KOPT-K1 (cell line): Measurements from ENCODE around the gene HK1.

Experiments used
- H3K27ac ChIP-seq: fragments of 200-600 bp; sonication (generic); 2 replicates; pipeline ENCODE4 v1.5.1; 2016; ENCODE audit warnings: antibody characterized with exemption, mild to moderate bottlenecking, low read depth, low read length; ENCODE audit not compliant: poor library complexity, severe bottlenecking
- H3K36me3 ChIP-seq: fragments of 200-600 bp; sonication (generic); 2 replicates; pipeline ENCODE4 v1.5.1; 2017; ENCODE audit warnings: antibody characterized with exemption, mild to moderate bottlenecking, low read length, moderate library complexity; ENCODE audit not compliant: insufficient read depth
- H3K9me3 ChIP-seq: fragments of 200-600 bp; sonication (generic); 2 replicates; pipeline ENCODE4 v1.5.1; 2017; ENCODE audit warnings: antibody characterized with exemption, low read length, mild to moderate bottlenecking; ENCODE audit not compliant: insufficient read depth, poor library complexity, severe bottlenecking

The HK1 gene

DNA sequence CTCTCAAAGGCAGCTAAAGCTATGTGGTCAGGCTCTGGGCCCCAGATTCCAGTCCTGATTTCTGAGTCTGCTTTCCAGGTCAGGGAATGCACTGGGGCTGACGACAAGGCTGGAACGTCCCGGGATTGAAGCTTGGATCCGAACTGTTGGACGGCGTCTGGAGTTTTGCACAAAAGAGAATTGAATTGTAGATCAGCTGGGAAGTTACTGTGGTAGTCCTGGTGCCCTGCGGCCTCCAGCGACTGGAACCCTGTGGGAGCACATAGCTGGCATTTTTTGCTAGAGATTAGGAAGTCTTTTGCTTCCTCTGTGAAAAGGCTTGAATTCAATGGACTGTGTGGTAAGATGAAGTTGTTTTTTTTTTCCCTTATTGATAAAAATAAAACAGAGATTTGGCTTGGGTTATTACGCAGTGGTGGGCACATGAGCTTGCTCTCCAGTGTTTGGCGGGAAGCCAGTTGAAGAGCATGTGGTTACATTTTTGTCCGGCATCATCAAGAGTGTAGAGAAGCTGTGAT lies at the start of gene HK1:
Gene HK1, plus strand, starts transcription at position 51 of the 518 bp plus-strand sequence.
- no peaks in the 10 kb centered on the region for H3K36me3 ChIP-seq
- H3K9me3 ChIP-seq: no peaks in the 10 kb centered on the region
- H3K27ac ChIP-seq: no peak within 1 kb of the TSS

DNA sequence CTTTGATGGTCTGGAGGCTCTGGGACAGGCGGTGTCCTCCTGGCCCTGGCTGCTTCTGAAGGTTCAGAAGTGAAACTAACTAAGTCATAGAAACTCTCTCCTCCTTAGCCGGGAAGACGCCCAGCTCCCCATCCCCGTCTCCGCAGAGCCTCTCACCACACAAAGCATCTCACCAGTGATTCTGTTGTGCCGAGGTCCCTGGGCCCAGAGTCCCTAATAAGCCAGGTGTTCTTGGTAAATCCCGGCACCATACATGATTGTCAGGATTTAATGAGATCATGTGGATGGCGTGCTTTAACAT lies 48.7 kb upstream of the HK1 start:
- Histone ChIP-seq H3K36me3 (no peaks in the 10 kb centered on the region), H3K9me3 (no peaks in the 10 kb centered on the region), H3K27ac (peak overlapping the region; percentile 74)

DNA sequence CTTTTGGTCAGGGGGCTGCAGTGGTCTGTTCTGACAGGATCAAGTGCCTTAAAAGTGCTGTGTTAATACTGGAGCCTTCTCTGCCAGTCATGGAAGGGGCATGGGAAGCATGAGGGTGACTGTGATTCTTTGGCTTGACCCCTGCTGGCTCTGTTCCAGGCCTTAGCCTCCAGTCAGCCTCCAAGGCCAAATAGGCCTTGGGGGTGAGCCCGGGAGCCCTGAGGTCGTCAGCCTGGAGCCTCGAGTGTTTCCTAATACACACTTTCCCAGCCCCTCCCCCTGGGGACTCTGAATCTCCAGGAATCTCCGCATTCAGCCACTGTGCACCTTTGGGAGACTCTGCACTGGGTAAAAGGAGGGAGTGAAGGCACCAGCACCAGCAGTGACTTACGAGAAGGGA lies 48.2 kb upstream of the HK1 start:
- no peak overlapping the region for H3K27ac ChIP-seq
- no peaks in the 10 kb centered on the region for H3K9me3 ChIP-seq
- H3K36me3 ChIP-seq: no peaks in the 10 kb centered on the region

- Histone ChIP-seq H3K36me3 (no peaks in the 10 kb centered on the region), H3K9me3 (no peaks in the 10 kb centered on the region), H3K27ac (no peak overlapping the region)
Measured at GRCh38 chr10:69232252-69232651, 46.0 kb upstream of the HK1 start.

DNA sequence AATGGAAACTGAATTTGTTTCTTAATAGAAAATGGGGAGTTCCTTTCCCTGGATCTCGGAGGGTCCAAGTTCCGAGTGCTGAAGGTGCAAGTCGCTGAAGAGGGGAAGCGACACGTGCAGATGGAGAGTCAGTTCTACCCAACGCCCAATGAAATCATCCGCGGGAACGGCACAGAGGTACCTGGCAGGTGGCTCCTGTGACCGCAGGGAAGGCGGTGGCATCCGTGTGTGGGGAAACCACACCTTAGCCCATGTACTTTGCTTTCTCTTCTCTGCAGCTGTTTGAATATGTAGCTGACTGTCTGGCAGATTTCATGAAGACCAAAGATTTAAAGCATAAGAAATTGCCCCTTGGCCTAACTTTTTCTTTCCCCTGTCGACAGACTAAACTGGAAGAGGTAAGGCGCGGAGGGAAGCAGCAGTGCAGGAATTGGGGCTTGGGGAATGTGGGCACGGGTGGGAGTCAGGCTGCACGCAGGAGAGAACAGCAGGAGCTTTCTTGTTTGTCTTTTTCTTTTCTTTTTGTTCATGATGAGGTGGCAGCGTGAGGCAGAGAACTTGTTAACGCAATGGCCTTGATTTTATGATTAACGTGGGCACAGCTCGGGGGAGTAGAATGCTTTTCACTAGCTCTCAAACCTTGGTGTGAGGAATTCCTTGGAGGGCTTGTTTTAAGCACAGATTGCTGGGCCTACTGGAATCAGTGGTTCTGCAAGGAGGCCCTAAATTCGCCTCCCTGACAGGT lies 45.4 kb upstream of the HK1 start:
- H3K9me3 ChIP-seq: no peaks in the 10 kb centered on the region
- peak overlapping the region; percentile 45 for H3K27ac ChIP-seq
- H3K36me3 ChIP-seq: no peaks in the 10 kb centered on the region

GRCh38 chr10:69234447-69234846 lies 43.8 kb upstream of the HK1 start:
- H3K36me3 ChIP-seq: no peaks in the 10 kb centered on the region
- H3K27ac ChIP-seq: no peak overlapping the region
- no peaks in the 10 kb centered on the region for H3K9me3 ChIP-seq

DNA sequence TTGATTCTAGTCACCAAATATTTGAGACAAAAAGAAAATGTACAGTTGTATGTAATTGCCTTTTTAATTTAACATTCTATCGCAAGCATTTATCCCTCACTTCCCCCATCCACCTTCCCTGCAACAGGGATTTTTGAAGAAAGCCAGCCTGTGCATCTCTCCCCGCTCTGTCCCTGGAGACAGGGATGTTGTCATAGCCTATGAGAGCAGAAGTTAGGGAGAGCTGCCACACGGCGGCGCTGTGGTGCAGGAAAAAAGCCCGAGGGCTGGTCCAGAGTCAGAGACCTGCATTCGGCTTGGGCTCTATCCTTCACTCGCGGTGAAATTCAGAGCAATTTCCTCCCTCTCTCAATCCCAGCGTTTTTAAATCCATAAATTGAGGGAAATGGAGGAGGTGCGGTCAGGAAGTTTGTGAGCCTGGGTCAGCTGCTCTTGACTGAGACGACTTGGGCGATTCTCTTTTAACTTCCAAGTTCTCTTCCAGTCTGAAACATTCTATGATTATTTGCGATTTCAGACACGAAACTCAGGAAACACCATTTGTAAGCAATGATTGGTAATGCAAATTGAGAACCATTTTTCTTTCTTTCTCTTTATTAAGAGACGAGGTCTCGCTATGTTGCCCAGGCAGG lies 40.7 kb upstream of the HK1 start:
- Histone ChIP-seq H3K27ac (no peak overlapping the region), H3K9me3 (no peaks in the 10 kb centered on the region), H3K36me3 (no peaks in the 10 kb centered on the region)

- Histone ChIP-seq H3K36me3 (no peaks in the 10 kb centered on the region), H3K27ac (no peak overlapping the region), H3K9me3 (no peaks in the 10 kb centered on the region)
Measured at GRCh38 chr10:69239136-69239535, 39.2 kb upstream of the HK1 start.

DNA sequence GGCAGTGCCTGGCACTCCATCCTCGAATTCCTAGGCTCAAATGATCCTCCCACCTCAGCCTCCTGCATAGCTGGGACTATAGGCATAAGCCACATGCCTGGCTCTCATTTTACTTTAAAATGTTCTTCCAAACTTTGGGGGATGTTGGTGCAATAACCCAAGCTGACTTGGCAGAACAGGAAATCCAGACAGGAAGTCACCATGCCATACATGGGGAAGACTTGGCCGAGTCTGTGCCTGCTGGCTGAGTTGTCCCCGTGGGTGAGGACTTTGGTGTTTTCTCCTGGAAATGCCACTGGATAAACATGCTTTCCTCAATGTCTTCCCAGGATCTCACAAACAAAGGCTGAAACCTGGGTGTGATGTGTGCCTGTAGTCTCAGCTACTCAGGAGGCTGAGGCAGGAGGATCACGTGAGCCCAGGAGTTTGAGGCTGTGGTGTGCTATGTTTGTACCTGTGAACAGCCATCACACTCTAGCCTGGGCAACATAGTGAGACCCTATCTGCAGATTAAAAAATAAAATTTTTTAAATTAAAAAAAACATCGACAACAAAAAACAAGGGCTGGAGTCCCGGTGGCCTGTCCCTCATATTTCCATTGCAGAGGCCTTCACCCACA lies 38.4 kb upstream of the HK1 start:
- Histone ChIP-seq H3K27ac (no peak overlapping the region), H3K9me3 (no peaks in the 10 kb centered on the region), H3K36me3 (no peaks in the 10 kb centered on the region)

GRCh38 chr10:69240455-69240854 lies 37.8 kb upstream of the HK1 start:
- no peak overlapping the region for H3K27ac ChIP-seq
- no peaks in the 10 kb centered on the region for H3K36me3 ChIP-seq
- no peaks in the 10 kb centered on the region for H3K9me3 ChIP-seq

DNA sequence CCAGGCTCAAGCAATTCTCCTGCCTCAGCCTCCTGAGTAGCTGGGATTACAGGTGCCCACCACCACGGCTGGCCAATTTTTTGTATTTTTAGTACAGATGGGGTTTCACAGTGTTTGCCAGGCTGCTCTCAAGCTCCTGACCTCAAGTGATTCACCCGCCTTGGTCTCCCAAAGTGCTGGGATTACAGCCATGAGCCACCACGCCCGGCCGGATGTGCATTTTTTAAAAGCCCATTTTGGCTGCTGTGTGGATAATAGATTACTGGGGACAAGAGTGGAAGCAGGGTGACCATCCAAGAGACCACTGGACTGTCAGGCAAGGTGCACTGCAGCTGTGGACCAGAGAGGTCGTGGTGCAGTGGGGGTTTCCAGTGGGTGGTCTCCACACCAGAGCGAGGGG lies 36.7 kb upstream of the HK1 start:
- Histone ChIP-seq H3K27ac (no peak overlapping the region), H3K9me3 (no peaks in the 10 kb centered on the region), H3K36me3 (no peaks in the 10 kb centered on the region)

DNA sequence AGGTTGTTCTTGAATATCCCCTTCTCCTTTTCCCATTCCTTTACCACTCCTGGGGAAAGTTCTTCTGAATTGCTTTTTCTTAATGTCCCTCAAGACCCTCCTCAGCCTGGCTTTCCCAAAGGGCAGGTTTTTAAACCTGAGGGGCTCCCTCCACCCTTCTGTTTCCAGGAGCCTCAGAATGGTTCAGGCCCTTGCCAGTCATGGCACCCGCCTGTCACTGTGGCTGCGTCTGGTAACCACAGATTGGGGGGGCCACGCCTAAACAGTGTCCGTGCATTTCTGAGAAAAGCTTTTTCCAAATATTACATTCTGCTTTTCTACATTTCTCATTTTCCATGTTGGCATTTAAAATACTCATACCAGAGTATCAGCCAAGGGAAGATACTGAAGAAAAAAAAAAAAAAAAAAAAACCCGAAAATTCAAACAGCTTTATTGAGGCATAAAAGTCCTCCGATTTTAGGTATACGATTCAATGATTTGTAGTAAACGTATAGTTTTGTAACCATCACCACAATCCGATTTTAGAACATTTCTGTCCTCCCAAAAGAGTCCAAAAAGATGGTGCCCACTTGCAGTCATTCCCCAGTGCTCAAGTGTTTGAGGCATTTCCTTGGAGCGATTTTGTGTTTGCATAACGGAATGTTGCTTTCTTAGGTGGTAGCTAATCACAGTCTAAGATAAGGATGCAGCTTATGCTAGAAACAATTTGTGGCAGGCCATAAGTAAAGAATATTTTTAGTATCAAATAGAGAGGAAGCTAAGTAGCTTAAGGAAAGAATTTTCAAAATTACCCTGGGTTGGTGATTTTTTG lies 36.0 kb upstream of the HK1 start:
- H3K27ac ChIP-seq: no peak overlapping the region
- H3K36me3 ChIP-seq: no peaks in the 10 kb centered on the region

DNA sequence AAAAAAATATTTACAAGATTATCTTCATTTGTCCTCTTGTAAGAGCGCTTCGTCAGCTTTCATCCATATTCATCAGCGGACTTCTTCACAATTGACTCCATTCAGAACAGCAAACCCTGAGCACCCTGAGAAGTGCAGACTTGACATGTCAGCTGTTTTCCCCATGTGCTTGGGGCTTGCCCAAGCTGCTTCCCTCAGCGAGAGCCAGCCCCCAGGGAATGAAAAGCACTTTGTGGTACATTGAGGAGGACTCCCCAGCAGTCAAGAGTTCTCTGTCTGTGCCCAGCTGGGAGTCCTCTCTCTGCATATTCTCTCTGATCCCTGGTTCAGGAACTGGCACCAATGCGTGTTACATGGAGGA lies 35.5 kb upstream of the HK1 start:
- Histone ChIP-seq H3K9me3 (no peaks in the 10 kb centered on the region), H3K27ac (no peak overlapping the region), H3K36me3 (no peaks in the 10 kb centered on the region)

More for the DNA sequence above, 36.0 kb upstream of the HK1 start:
- H3K9me3 ChIP-seq: no peaks in the 10 kb centered on the region

- H3K27ac ChIP-seq: no peak overlapping the region
- H3K9me3 ChIP-seq: no peaks in the 10 kb centered on the region
- H3K36me3 ChIP-seq: no peaks in the 10 kb centered on the region
Measured at GRCh38 chr10:69243817-69244216, 34.5 kb upstream of the HK1 start.

DNA sequence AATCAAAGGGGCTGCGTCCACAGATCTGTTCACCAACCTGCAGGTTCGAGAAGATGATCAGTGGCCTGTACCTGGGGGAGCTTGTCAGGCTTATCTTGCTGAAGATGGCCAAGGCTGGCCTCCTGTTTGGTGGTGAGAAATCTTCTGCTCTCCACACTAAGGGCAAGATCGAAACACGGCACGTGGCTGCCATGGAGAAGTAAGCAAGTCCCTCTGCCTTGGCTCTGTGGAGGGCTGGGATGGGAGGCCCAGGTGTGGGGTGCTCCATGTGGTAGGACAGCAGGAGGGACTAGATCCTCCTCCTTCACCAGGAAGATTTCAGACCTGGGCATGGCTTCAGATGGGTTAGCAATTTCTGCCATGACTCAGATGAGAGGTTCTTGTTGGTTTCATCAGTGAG lies 32.3 kb upstream of the HK1 start:
- Histone ChIP-seq H3K27ac (no peak overlapping the region), H3K36me3 (no peaks in the 10 kb centered on the region), H3K9me3 (no peaks in the 10 kb centered on the region)
